GM19324 (cell line): ENCODE results near the gene NANOS2.
"Not testable (repeated sequence)": the region's sequence is repeated elsewhere in the genome, so short reads cannot be mapped to it uniquely, and the experiment has no call there.

Experiments
- ATAC-seq: cut with Tn5 transposase; IDR thresholded peaks from one replicate; pipeline ENCODE4 v1.9.1; 2021; ENCODE audit warnings: mild to moderate bottlenecking, moderate library complexity; ENCODE audit not compliant: unreplicated experiment, low FRiP score

NANOS2 gene

DNA sequence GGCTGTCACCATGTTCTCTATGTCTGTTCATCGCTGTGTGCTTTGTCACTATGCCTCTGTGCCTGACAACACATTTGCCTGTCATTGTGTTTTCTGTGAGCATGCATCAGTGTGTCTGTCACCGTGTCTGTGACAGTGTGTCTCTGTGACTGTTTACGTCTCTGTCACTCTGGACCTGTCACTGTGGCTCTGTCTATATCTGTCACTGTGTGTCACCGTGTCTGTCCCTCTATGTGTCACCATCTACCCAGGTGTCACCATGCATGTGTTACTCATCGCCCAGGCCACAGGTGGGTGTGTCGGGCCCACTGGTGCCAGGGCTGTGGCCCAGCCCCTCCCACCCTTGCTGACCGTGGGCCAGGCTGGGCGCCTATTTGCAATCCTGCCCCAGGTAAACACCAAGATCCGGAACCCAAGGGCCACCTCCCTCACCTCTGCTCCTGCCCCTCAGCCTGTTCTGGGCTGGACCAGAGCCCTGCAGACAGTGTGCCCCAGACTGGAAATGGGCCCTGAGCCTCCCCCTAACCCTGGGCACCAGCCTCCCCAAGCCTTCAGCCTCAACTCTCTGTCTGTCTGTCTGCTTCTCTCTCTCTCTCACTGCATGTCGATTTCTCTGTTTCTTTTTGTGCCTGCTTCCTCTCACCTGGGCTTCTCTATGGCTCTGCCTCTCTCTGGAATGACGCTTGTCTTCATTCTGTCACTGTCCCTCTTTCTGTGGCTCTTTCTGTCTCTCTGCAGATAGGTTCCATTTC, 36.4 kb downstream of the NANOS2 start:
- no peak for ATAC-seq

DNA sequence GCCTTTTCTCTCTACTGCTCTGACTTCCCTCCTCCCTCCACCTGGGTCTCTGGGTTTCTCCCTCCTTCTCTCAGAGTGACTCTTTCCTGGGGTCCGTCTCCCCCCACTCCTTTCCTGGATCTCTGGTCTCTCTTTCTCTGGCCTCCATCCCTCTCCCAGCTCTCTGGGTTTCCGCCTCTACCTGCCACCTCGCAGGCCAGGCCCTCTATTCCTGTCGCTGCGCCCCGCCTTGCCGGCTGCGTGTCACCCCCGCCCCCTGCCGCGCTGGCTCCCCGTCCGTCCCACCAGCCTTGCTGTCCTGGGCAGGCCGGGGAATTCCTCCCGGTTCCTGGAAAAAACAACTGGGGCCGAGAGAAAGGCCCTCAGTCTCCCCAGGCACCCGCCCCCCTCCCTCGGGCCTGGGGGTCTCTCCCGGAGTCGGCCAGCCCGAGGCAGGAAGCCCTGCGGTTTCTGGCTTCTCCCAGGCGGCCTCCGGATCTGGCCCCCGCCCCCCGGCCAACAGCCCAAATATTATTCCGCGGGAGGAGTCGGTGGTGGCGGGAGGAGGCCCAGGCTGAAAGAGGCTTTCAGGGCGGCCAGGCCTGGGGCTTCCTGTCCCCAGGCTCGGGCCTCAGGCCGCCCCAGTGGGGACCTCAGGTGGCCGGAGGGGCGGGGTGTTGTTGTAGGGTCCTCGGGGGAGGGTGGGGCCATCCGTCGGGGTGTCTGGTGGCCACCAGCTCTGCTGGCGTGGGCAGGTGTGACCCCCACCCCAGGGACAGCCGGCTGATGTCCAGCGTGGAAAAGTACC, 38.0 kb downstream of the NANOS2 start:
- ATAC-seq: no peak

DNA sequence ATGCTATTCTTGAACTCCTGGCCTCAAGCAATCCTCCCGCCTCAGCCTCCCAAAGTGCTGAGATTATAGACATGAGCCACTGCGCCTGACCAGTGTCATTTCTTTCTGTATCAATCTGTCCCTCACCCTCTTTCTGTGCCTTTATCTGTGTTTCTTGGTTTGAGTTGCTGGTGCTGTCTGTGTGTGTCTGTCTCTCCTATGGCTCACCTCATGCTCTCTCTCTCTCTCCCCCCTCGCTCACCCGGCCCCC, 38.5 kb downstream of the NANOS2 start:
- no peak for ATAC-seq

DNA sequence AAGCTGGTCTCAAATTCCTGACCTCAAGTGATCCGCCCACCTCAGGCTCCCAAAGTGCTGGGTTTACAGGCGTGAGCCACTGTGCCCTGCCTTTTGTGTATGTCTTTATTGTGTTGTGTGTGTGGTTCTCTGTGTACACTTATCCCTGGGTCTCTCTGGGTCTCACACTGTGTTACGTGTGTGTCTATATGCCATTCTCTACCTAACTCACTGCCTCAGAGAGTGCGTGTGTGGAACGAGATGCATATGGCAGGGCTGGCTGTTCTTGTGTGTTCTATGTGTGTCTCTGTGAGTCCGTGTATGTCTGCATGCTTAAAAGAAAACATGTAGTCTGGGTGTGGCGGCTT, 40.0 kb downstream of the NANOS2 start:
- ATAC-seq: no peak

DNA sequence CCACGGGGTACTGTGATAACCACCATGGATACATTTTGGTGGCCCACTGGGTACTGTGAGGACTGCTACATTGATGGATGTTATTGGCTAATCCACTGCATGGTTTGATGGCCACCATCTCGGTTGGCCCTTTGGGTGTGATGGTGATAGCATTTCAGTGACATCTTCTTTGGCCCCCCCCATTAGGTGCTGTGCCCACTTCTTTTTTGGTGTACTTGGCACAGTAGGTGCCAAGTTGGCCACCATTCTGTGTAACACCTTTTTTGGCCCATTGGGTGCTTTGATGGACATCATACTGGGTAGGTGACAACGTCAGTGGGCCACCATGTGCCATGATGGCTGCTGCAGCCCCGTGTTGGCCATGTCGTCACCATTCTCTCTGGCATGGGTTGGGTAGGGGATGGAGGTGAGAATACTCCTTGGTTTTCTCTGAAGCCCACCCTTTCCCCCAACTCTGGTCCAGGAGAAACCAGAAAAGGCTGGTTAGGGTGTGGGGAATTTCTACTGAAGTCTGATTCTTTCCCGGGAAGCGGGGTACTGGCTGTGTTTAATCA, 41.3 kb downstream of the NANOS2 start:
- ATAC-seq: no peak

DNA sequence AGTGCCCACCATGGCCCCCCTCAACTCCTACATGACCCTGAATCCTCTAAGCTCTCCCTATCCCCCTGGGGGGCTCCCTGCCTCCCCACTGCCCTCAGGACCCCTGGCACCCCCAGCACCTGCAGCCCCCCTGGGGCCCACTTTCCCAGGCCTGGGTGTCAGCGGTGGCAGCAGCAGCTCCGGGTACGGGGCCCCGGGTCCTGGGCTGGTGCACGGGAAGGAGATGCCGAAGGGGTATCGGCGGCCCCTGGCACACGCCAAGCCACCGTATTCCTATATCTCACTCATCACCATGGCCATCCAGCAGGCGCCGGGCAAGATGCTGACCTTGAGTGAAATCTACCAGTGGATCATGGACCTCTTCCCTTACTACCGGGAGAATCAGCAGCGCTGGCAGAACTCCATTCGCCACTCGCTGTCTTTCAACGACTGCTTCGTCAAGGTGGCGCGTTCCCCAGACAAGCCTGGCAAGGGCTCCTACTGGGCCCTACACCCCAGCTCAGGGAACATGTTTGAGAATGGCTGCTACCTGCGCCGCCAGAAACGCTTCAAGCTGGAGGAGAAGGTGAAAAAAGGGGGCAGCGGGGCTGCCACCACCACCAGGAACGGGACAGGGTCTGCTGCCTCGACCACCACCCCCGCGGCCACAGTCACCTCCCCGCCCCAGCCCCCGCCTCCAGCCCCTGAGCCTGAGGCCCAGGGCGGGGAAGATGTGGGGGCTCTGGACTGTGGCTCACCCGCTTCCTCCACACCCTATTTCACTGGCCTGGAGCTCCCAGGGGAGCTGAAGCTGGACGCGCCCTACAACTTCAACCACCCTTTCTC, 42.3 kb downstream of the NANOS2 start:
- ATAC-seq: no peak

DNA sequence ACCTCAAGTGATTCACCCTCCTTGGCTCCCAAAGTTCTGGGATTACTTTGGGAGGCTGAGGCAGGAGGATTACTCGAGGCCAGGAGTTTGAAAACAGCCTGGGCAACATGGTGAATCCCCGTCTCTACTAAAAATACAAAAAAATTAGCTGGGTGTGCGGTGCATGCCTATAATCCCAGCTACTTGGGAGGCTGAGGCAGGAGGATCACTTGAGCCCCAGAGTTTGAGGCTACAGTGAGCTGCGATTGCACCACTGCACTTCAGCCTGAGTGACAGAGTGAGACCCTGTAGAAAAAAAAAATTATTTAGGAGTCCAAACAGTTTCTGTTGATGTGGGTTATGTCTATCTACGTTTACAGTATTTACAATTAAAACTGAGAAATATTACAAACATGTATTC, 43.8 kb downstream of the NANOS2 start:
- ATAC-seq: no peak

DNA sequence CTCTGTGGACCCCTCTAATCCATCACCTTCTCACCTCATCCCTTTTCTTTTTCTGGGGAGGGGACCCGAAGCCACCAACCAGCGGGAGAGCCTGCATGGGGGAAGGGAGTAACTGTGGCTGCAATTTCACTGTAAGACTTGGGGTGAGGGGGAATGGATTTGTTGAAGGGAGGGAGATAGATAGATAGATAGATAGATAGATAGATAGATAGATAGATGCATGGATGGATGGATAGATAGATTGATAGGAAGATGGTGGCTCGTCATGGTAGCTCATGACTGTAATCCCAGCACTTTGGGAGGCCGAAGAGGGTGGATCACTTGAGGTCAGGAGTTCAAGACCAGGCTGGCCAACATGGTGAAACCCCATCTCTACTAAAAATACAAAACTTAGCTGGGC, 47.3 kb downstream of the NANOS2 start:
- ATAC-seq: not testable (repeated sequence)

DNA sequence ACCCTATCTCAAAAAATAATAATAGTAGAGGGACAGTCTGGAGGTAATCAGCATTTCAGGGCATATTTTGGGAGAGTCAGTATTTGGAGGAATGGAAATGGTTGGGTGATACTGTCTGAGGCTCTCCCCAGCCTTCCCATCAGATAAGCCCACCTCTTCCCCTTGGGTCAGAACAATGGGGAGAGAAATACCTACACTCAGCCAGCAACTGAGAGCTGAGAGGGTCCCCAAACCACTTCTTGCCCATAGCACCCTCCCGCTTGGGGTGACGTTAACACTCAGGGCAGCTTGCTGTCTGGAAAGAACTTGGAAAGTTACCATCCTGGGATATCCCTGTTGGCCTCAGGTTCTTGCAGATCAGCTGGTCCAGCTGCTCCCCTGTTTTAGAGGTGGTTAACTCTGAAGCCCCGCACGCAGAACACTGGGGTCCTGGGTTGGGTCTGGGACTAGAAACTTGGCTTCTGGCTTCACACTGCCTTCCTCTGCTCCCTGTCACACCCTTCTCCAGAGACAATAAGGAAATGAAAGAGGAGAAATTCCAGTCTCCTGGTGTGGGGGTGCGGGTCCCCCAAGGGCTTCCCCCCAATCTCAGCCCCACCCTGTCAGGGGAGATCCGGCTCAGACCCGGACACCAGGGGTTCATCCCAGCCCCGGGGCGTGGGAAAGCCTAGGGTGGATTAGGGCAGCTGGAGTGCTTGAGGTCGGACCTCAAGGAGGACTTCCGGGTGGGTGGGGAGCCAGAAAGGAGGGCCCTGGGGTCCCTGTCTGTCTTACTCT, 48.0 kb downstream of the NANOS2 start:
- ATAC-seq: no peak

DNA sequence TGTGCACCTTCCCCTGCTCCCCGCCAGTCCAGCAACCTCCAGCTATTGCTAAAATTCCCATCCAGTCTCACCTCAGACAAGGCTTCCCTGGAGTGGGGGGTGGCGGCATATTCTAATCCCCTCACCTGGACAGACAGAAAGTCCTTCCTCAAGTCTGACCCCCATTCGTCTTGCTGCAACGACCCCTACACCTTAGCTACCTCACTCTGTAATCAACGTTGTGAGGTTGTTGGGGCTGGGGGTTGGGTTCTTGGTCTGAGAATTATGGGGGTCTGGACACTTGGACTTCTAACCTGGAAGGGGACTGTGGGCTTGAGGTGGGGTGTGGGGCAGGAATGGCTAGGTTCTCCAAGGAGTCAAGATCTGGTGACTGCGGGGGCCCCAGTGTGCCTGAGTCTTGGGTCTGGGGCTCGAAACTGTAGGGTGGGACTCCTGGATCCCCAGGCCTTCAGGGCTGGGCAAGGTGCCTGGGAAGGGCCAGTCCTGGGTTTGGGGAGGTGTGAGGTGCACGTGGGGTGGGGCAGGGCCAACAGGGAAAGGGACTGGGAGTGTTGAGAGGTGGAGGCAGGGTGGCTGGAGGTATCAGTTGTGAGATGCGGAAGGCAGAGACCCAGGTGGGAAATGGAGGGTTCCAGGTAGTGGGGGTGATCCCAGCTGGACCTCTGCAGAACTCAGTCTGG, 49.2 kb downstream of the NANOS2 start:
- no peak for ATAC-seq

DNA sequence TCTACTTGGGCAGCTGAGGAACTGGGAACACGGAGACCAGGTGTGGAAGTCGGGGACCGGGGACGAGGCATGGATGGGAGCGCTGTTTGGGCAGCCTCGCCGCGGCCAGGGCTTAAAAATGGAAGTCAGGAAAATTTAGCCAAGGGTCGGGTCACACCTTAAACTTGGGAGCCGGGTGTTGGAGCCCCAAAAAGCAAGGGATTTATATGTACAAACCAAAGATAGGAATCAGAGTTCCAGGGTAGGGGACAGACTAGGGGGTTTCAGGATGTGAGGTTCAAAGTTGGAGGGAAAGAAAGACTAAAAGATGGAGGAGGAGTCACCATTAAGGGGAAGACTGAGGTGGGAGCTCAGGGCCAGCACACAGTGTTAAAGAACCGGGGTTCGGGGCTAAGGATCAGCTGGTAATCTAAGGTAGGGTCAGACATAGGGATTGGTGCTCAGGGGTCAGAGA, 49.9 kb downstream of the NANOS2 start:
- ATAC-seq: no peak

DNA sequence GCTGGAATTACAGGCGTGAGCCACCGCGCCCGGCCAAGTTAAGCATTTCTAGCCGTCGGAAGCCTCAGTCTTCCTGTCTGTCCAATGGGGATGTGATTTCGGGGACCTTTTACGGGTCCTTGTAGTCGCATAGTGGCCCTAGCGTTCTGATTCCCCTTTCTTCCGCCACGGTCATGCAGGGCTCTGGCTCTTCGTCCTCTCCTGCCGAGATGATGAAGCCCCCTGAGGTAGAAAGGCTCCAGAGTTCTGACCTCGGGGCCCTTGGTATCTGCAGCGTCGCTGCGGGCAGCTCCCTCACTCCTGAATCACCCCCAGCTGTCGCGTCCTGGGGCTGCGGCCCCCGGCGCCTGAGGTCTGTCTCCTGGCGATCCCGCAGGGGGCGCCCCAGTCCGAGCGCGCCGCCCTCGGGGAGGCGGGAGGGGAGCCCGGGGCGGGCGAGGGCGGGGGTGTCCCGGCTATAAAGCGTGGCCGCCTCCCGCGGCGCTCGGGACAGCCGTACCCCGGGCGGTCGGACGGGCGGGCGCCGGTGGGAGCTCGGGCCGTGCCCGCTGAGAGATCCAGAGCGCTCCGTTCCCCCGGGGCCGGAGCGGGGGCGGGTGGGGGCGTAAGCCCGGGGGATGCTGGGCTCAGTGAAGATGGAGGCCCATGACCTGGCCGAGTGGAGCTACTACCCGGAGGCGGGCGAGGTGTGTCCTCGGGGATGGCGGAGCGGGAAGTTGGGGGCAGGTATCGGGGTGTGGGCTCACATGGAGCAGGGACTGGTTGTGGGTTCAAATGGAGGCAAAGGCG, 50.5 kb downstream of the NANOS2 start, which contains the start of gene FOXA3:
TSS of gene FOXA3 (plus strand) at position 487 of the 789 bp plus-strand sequence. CDS start at position 618, 131 bp downstream.
- ATAC-seq: peak; percentile 30

DNA sequence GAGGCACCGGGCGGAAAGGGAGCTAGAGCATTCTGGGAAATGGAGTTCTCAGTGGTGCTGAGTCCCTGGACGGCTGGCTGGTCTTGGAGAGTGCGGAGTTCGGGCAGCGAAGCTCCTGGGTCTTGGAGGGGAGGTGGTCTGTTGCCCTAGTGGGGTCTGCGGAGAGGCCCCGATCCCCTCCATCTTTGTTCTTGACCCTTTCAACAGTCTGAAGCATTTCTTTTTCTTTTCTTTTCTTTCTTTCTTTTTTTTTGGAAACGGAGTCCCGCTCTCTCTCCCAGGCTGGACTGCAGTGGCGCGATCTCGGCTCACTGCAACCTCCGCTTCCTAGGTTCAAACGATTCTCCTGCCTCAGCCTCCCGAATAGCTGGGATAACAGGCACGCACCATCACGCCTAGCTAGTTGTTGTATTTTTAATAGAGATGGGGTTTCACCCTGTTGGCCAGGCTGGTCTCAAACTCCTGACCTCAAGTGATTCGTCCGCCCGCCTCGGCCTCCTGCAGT, 51.2 kb downstream of the NANOS2 start:
- ATAC-seq: no peak
